Middle frontal gyrus (tissue), 1 donor: ENCODE measurements around the gene RNPEPL1.
"Not testable (repeated sequence)": the region's sequence is repeated elsewhere in the genome, so short reads cannot be mapped to it uniquely, and the experiment has no call there.

Experiments
- DNase-seq: peaks from one replicate; pipeline ENCODE4 v3.0.0-alpha.2; 2015; ENCODE audit warnings: low spot score; ENCODE audit errors: extremely low spot score

RNPEPL1 gene

DNA sequence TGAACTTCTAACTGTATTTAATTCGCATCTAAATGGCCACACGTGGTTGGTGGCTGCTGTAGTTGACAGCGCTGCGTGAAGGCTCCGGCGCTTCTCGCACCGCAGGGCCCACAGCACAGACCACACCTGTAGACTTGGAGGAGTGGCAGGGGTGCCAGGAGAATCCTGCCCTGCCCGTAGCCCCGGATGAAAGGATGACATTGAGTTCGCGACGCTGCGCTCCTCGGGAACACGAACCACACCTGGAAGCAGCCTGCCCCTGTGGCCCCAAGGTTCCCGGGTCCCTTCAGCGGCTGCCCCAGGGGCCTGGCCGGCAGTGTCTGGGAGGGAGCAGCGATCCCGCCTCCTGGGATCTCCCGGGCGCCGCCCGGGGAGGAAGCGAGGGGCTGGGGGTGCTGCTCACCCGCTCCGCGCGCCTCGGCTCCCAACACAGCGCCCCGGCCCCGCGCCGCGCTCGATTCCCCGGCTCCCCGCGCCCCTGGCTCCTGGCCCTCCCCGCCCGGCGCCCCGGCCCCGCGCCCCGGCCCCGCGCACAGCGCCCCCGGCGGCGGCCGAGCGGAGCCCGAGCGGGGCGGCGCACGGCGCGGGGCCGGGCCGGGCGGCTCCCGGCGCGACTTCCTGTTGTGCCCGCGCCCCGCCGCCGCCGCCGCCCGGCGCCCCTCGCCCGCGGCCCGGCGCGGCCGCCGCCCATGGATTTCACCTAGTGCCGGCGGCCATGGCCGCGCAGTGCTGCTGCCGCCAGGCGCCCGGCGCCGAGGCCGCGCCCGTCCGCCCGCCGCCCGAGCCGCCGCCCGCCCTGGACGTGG is at the start of gene RNPEPL1:
Gene RNPEPL1, plus strand, starts transcription at position 613 of the 806 bp plus-strand sequence. Its CDS starts 103 bp downstream, at position 716.
- no peak for DNase-seq

DNA sequence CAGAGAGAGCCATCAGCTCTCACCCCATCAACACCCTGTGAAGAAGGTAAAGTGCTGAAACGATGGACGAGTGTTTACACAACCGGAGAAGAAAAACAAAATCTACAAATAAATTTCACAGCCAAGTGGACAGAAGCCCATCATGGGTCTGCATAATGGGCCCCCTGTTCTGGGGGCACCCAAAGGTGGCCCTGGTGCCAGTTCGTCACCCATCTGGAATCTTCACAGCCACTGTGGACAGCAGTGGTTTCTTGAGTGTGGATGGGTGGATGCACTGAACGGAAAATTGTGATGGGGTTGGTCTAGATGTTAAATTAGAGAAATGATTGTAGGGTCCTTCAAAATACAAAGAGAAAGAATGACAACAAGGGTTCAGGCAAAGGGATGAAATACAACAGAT is 49.3 kb upstream of the RNPEPL1 start:
- DNase-seq = no peak

GRCh38 chr2:240519396-240520129 is 48.7 kb upstream of the RNPEPL1 start:
- DNase-seq = no peak

GRCh38 chr2:240520130-240520973 is 47.9 kb upstream of the RNPEPL1 start:
- no peak for DNase-seq

- no peak for DNase-seq
These were observed 47.3 kb upstream of the RNPEPL1 start for GRCh38 chr2:240520974-240521350.

GRCh38 chr2:240521885-240522284 is 46.4 kb upstream of the RNPEPL1 start:
- DNase-seq = not testable (repeated sequence)

DNA sequence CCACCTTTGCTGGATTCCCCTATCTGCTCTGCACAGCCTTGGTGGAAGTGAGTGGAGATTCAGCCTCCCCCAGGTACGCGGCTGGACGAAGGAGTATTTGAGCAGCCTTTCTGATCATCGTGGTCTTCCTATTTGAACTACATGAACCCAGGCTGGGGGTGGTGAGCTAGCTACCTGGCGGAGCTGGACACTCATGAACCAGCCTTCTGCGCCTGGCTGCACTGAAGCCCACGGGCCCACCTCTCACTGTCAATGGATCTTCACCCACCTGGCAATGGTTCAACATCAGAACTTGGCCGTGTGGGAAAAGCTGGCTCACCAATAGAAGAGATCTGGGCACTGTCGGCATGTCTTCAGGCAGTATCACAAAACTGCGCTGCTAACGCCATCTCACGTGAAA is 45.9 kb upstream of the RNPEPL1 start:
- no peak for DNase-seq

GRCh38 chr2:240523451-240524281 is 44.6 kb upstream of the RNPEPL1 start:
- DNase-seq = no peak

DNA sequence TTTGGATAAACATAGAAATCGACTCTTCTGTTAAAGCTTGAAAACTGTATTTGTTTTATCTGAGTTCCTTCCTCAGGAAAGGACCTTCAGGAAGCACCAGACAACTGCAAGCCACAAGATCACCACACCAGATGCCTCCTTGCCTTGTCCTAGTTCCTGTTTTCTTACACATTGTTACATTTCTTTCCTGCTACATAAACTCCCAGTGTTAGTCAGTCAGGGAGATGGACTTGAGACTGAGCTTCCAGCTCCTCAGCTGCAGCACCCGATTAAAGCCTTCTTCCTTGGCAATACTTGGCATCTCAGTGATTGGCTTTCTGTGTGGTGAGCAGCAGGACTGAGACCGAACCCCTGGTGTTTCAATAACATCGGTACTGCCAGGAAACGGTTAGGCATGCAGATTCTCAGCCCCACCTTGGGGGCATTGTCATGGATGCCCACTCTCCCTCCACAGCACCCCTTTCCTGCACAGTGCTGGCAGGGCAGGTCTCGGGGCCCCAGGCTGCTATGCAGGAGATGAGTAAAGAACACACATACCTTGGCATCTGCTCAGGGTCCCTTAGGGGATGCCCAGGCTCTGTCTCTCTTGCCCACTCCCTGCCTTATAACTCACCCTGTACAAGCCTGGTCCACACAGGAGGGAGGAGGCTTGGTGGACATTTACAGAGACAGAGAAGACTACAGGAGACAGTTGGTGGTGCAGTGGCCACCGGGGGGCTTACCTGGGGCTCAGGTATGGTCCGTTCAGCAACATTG is 43.1 kb upstream of the RNPEPL1 start:
- DNase-seq = no peak

- DNase-seq = no peak
These were observed 42.5 kb upstream of the RNPEPL1 start for GRCh38 chr2:240525802-240526201.

- no peak for DNase-seq
These were observed 41.8 kb upstream of the RNPEPL1 start for GRCh38 chr2:240526521-240526920.

- no peak for DNase-seq
These were observed 41.0 kb upstream of the RNPEPL1 start for GRCh38 chr2:240527153-240527750.

- no peak for DNase-seq
These were observed 39.8 kb upstream of the RNPEPL1 start for GRCh38 chr2:240528406-240529040.

- no peak for DNase-seq
These were observed 38.8 kb upstream of the RNPEPL1 start for GRCh38 chr2:240529344-240529999.

GRCh38 chr2:240530181-240530580 is 38.1 kb upstream of the RNPEPL1 start:
- DNase-seq = no peak

DNA sequence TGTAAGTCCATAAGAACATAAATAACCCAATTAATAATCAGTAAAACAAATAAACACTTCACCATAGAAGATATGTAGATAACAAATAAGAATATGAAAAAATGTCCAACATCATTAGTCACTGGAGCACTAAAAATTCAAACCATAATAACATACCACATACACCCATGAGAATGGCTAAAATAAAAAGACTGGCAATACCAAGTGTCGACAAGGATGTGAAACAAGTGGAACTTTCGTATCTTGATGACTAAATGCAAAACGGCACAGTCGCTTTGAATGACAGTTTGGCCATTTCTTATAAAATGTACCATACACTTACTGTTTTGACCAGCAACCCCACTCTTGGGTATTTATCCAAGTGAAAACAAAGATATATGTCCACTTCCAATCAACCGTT is 37.2 kb upstream of the RNPEPL1 start:
- DNase-seq = no peak

GRCh38 chr2:240532031-240532775 is 36.1 kb upstream of the RNPEPL1 start:
- no peak for DNase-seq
